Thyroid gland (tissue), 4 donors: ENCODE data around the gene ZNF668. TPM values are rescaled to one million over a fixed set of nuclear protein-coding genes. Genes with fewer than 3 reads are reported as not detected.

Experiments
- DNase-seq, 2 donors: peaks; one replicate each; pipeline ENCODE4 v3.0.0-alpha.2; 2019
- H3K27ac ChIP-seq, 3 donors: fragments of 200-600 bp; sonication (generic); 1 replicate in 2 of 3; 2 replicates in 1 of 3; pipeline ENCODE4 v1.5.1; 2016 to 2019; ENCODE audit warnings: mild to moderate bottlenecking in 1 of 3, moderate library complexity in 1 of 3
- H3K27me3 ChIP-seq: fragments of 200-600 bp; sonication (generic); one replicate; pipeline ENCODE4 v1.5.1; 2019
- H3K36me3 ChIP-seq, 2 donors: fragments of 200-600 bp; sonication (generic); one replicate each; pipeline ENCODE4 v1.5.1; 2016 to 2019
- H3K4me1 ChIP-seq, 2 donors: fragments of 200-600 bp; sonication (generic); one replicate each; pipeline ENCODE4 v1.5.1; 2017 to 2019
- H3K4me3 ChIP-seq, 3 donors: fragments of 200-600 bp; sonication (generic); replicated peaks in 1 of 3; 1 replicate in 2 of 3; 2 replicates in 1 of 3; pipeline ENCODE4 v1.5.1; 2016; ENCODE audit warnings: mild to moderate bottlenecking in 1 of 3
- H3K9me3 ChIP-seq: fragments of 200-600 bp; sonication (generic); one replicate; pipeline ENCODE4 v1.5.1; 2017
- POLR2A ChIP-seq, 2 donors: fragments of 450-650 bp; IDR thresholded peaks; one replicate each; pipeline ENCODE4 v1.6.1; 2017; ENCODE audit warnings: antibody characterized with exemption in 2 of 2, mild to moderate bottlenecking in 2 of 2, moderate library complexity in 1 of 2
- WGBS, 2 donors: methylation state at CpG; one replicate each; pipeline ENCODE4 v1.1.5; 2017; 5-methylcytosine and 5-hydroxymethylcytosine counted together
- intact Hi-C: fragments of 100-400 bp; cut with DNase I; formaldehyde crosslinking; loops from one replicate; pipeline ENCODE4 v1.15.1; 2023
- total RNA-seq, 4 donors: library from RNA; depleted of rRNA; stranded (reverse); fragments of >200 nt; gene quantifications; one replicate each; pipeline ENCODE4 v1.2.3, GENCODE V29; 2016
- TF ChIP-seq, protein P1 (sequence below), 6 experiments: fragments of 200-600 bp in 3 of 6; fragments of 450-650 bp in 3 of 6; sonication (generic) in 3 of 6; IDR thresholded peaks; one replicate each; pipeline ENCODE4 v1.5.1; 2016 to 2019; ENCODE audit warnings: antibody characterized with exemption in 6 of 6, mild to moderate bottlenecking in 2 of 6, inconsistent platforms in 1 of 6, moderate library complexity in 1 of 6

Gene ZNF668
- total RNA-seq, 4 donors from 2014 or later: 9.0 to 15.2 (median 11.9) TPM

DNA sequence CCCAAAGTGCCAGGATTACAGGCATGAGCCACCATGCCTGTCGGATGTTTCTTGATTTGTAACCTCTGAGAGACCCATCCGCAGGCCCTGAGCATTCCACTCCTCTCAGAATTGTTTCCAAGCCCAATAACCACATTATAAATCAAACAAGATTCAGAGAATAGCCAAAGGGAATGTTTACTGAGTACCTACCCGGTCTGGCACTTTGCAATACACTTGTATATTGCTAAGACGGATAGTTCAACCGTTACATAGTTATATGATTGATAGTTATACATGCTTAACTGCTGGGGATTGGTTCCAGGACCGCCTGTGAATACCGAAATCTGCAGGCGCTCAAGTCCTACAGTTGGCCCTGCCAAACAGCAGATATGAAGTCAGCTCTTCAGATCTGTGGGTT, 40.4 kb upstream of the ZNF668 start:
- no peak for TF ChIP-seq POLR2A (IDR thresholded peaks at IDR 0.05)
- TF ChIP-seq, protein P1, sequence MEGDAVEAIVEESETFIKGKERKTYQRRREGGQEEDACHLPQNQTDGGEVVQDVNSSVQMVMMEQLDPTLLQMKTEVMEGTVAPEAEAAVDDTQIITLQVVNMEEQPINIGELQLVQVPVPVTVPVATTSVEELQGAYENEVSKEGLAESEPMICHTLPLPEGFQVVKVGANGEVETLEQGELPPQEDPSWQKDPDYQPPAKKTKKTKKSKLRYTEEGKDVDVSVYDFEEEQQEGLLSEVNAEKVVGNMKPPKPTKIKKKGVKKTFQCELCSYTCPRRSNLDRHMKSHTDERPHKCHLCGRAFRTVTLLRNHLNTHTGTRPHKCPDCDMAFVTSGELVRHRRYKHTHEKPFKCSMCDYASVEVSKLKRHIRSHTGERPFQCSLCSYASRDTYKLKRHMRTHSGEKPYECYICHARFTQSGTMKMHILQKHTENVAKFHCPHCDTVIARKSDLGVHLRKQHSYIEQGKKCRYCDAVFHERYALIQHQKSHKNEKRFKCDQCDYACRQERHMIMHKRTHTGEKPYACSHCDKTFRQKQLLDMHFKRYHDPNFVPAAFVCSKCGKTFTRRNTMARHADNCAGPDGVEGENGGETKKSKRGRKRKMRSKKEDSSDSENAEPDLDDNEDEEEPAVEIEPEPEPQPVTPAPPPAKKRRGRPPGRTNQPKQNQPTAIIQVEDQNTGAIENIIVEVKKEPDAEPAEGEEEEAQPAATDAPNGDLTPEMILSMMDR (IDR thresholded peaks at IDR 0.05): no peak
- peaks cover 17 to 28% of the 10 kb centered on the region in 2 donors for H3K36me3 ChIP-seq
- WGBS, 2 donors: 89 to 96% methylated on average over 8 of the region's 8 CpGs
- H3K27me3 ChIP-seq: no peaks in the 10 kb centered on the region
- intact Hi-C loops: no loop called here
- no peak overlapping the region for H3K27ac ChIP-seq
- no peak overlapping the region for H3K4me3 ChIP-seq
- peaks cover 13 to 19% of the 10 kb centered on the region in 2 donors for H3K4me1 ChIP-seq
- H3K9me3 ChIP-seq: no peaks in the 10 kb centered on the region
- no peak for DNase-seq

- Histone ChIP-seq H3K27ac (peak overlapping the region in 1 of 3 donors; percentile 30), H3K36me3 (peaks cover 17 to 23% of the 10 kb centered on the region in 2 donors), H3K27me3 (no peaks in the 10 kb centered on the region), H3K4me1 (peaks cover 11 to 17% of the 10 kb centered on the region in 2 donors), H3K9me3 (no peaks in the 10 kb centered on the region), H3K4me3 (no peak overlapping the region)
- 79% methylated on average over 3 to 5 of the region's 5 CpGs for WGBS, 2 donors
- TF ChIP-seq, protein P1 (IDR thresholded peaks at IDR 0.05): no peak
- TF ChIP-seq POLR2A (IDR thresholded peaks at IDR 0.05): no peak
- DNase-seq: no peak
- intact Hi-C loops: no loop called here
Measured at GRCh38 chr16:31113121-31114120, 39.4 kb upstream of the ZNF668 start.

- DNase-seq: no peak
- intact Hi-C loops: no loop called here
- Histone ChIP-seq H3K9me3 (no peaks in the 10 kb centered on the region), H3K27ac (peak overlapping the region in 1 of 3 donors; percentile 30), H3K36me3 (peaks cover 17 to 23% of the 10 kb centered on the region in 2 donors), H3K4me1 (peaks cover 13 to 15% of the 10 kb centered on the region in 2 donors), H3K4me3 (no peak overlapping the region), H3K27me3 (no peaks in the 10 kb centered on the region)
- 82 to 96% methylated on average over 2 of the region's 2 CpGs for WGBS, 2 donors
- no peak for TF ChIP-seq POLR2A (IDR thresholded peaks at IDR 0.05)
- TF ChIP-seq, protein P1 (IDR thresholded peaks at IDR 0.05): no peak
Measured at GRCh38 chr16:31112711-31113110, 38.7 kb upstream of the ZNF668 start.

DNA sequence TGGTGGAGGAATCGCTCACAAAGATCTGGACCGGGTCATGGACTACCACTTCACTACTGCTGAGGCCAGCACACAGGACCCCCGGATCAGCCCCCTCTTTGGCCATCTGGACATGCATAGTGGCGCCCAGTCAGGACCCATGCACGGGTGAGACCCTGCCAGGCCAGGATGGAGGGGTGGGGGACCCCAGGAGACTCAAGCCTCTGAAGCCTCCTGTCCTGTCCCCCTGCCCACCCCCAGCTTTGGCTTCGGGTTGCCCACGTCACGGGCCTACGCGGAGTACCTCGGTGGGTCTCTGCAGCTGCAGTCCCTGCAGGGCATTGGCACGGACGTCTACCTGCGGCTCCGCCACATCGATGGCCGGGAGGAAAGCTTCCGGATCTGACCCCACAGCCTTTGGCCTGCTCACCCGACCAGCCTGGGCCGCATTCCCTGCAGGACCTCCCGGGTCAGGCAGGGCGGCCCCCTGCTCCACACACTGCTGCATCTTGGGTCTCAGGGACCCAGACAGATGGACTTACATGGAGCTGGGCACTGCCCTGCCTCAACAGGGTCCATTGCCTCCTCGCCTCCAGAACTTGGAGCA, 37.9 kb upstream of the ZNF668 start:
- peaks cover 13 to 14% of the 10 kb centered on the region in 2 donors for H3K4me1 ChIP-seq
- intact Hi-C loops: no loop called here
- H3K4me3 ChIP-seq: no peak overlapping the region
- DNase-seq: no peak
- H3K27me3 ChIP-seq: no peaks in the 10 kb centered on the region
- TF ChIP-seq, protein P1 (IDR thresholded peaks at IDR 0.05): no peak
- no peak for TF ChIP-seq POLR2A (IDR thresholded peaks at IDR 0.05)
- no peak overlapping the region for H3K27ac ChIP-seq
- H3K9me3 ChIP-seq: no peaks in the 10 kb centered on the region
- WGBS, 2 donors: 90 to 95% methylated on average over 18 to 19 of the region's 23 CpGs
- peaks cover 17 to 23% of the 10 kb centered on the region in 2 donors for H3K36me3 ChIP-seq
